Left lung (tissue), 10 donors: Measurements from ENCODE around the gene DOCK11. TPM values are rescaled to one million over a fixed set of nuclear protein-coding genes. Genes with fewer than 3 reads are reported as not detected.
"Not testable (repeated sequence)": the region's sequence is repeated elsewhere in the genome, so short reads cannot be mapped to it uniquely, and the experiment has no call there.

ENCODE experiments used
- ATAC-seq: fragments of 200-7000 bp; cut with Tn5 transposase; one replicate; pipeline ENCODE4 v1.9.1; 2020; ENCODE audit warnings: moderate library complexity
- DNase-seq, 4 donors: peaks; one replicate each; pipeline ENCODE4 v3.0.0-alpha.2; 2013 to 2020
- H3K27ac ChIP-seq, 2 donors: fragments of 200-600 bp; sonication (generic) in 1 of 2; one replicate each; pipeline versions ENCODE4 v1.5.0 to v1.8.0; 2020 to 2021
- H3K27me3 ChIP-seq, 2 donors: fragments of 200-600 bp; sonication (generic) in 1 of 2; one replicate each; pipeline versions ENCODE4 v1.5.0 to v1.8.0; 2020 to 2021
- H3K36me3 ChIP-seq, 2 donors: fragments of 200-600 bp; sonication (generic) in 1 of 2; one replicate each; pipeline versions ENCODE4 v1.5.0 to v1.8.0; 2020 to 2021
- H3K4me1 ChIP-seq, 2 donors: fragments of 200-600 bp; one replicate each; pipeline ENCODE4 v1.8.0; 2021
- H3K4me3 ChIP-seq, 2 donors: fragments of 200-600 bp; sonication (generic) in 1 of 2; one replicate each; pipeline versions ENCODE4 v1.5.0 to v1.8.0; 2020 to 2021; ENCODE audit warnings: mild to moderate bottlenecking in 1 of 2
- H3K9me3 ChIP-seq, 2 donors: fragments of 200-600 bp; sonication (generic) in 1 of 2; one replicate each; pipeline versions ENCODE4 v1.5.0 to v1.8.0; 2020 to 2021
- CTCF ChIP-seq, 2 donors: fragments of 200-600 bp; sonication (generic) in 1 of 2; IDR thresholded peaks; one replicate each; pipeline versions ENCODE4 v1.5.0 to v1.8.0; 2021; ENCODE audit warnings: antibody characterized with exemption in 2 of 2
- intact Hi-C, 2 donors: fragments of 100-400 bp; cut with DNase I; formaldehyde crosslinking; loops; one replicate each; pipeline versions ENCODE4 v1.11.2 to v1.14.2; 2022
- polyA plus RNA-seq, 6 donors: library from polyadenylated mRNA; unstranded; fragments of 120-200 nt; gene quantifications; one replicate each; pipeline ENCODE4 v1.2.1, GENCODE V29; 2013; ENCODE audit not compliant: insufficient read length in 6 of 6
- total RNA-seq, 2 donors: library from RNA; stranded (reverse); fragmentation: NEBNext Ultra II Directional; extraction: Animal tissue kit (Norgen Biotek cat#: 25700); gene quantifications; one replicate each; pipeline ENCODE4 v1.2.1, GENCODE V29; 2021
- donor health status: DM: no; HTN: yes; CAD: no.
- donor health status: DM: no; HTN: no; CAD: no.

Gene DOCK11
- total and polyA plus RNA-seq, 8 donors = 13.4 to 36.8 (median 16.9) TPM

GRCh38 chrX:118464501-118464900 lies 31.1 kb upstream of the DOCK11 start:
- no peaks in the 10 kb centered on the region for H3K36me3 ChIP-seq
- H3K27me3 ChIP-seq = no peaks in the 10 kb centered on the region
- ATAC-seq (no peak), DNase-seq (no peak)
- TF ChIP-seq CTCF (IDR thresholded peaks at IDR 0.05) = no peak
- no peaks in the 10 kb centered on the region for H3K4me1 ChIP-seq
- intact Hi-C loops = no loop called here
- H3K4me3 ChIP-seq = no peak overlapping the region
- H3K27ac ChIP-seq = no peak overlapping the region
- no peaks in the 10 kb centered on the region for H3K9me3 ChIP-seq

- Histone ChIP-seq H3K27ac (no peak overlapping the region), H3K27me3 (no peaks in the 10 kb centered on the region), H3K9me3 (peaks cover 0 to 8% of the 10 kb centered on the region in 2 donors), H3K4me1 (no peaks in the 10 kb centered on the region), H3K36me3 (no peaks in the 10 kb centered on the region), H3K4me3 (no peak overlapping the region)
- intact Hi-C loops = no loop called here
- DNase-seq = no peak
- no peak for ATAC-seq
- no peak for TF ChIP-seq CTCF (IDR thresholded peaks at IDR 0.05)
Observed at GRCh38 chrX:118468122-118468521, 27.5 kb upstream of the DOCK11 start.

GRCh38 chrX:118470721-118471347 lies 24.8 kb upstream of the DOCK11 start:
- H3K9me3 ChIP-seq, intact Hi-C loops, H3K4me1 ChIP-seq, H3K27me3 ChIP-seq, H3K36me3 ChIP-seq, DNase-seq, ATAC-seq, H3K27ac ChIP-seq, H3K4me3 ChIP-seq: not testable (repeated sequence)

- no peak for TF ChIP-seq CTCF (IDR thresholded peaks at IDR 0.05)
- no peak for ATAC-seq
- H3K27ac ChIP-seq = no peak overlapping the region
- peaks cover 0 to 8% of the 10 kb centered on the region in 2 donors for H3K9me3 ChIP-seq
- no peak overlapping the region for H3K4me3 ChIP-seq
- intact Hi-C loops = no loop called here
- no peaks in the 10 kb centered on the region for H3K36me3 ChIP-seq
- no peaks in the 10 kb centered on the region for H3K4me1 ChIP-seq
- H3K27me3 ChIP-seq = no peaks in the 10 kb centered on the region
- no peak for DNase-seq
Observed at GRCh38 chrX:118474586-118474985, 21.0 kb upstream of the DOCK11 start.

- Histone ChIP-seq H3K9me3 (peaks cover 0 to 2% of the 10 kb centered on the region in 2 donors), H3K27ac (no peak overlapping the region), H3K36me3 (no peaks in the 10 kb centered on the region), H3K4me3 (no peak overlapping the region), H3K4me1 (no peaks in the 10 kb centered on the region), H3K27me3 (no peaks in the 10 kb centered on the region)
- no peak for ATAC-seq
- intact Hi-C loops = no loop called here
- no peak for TF ChIP-seq CTCF (IDR thresholded peaks at IDR 0.05)
- no peak for DNase-seq
Observed at GRCh38 chrX:118475903-118476302, 19.7 kb upstream of the DOCK11 start.

- no peaks in the 10 kb centered on the region for H3K36me3 ChIP-seq
- H3K9me3 ChIP-seq = no peaks in the 10 kb centered on the region
- DNase-seq (no peak), ATAC-seq (no peak)
- H3K4me1 ChIP-seq = no peaks in the 10 kb centered on the region
- H3K27ac ChIP-seq = no peak overlapping the region
- TF ChIP-seq CTCF (IDR thresholded peaks at IDR 0.05) = no peak
- H3K27me3 ChIP-seq = no peaks in the 10 kb centered on the region
- intact Hi-C loops = no loop called here
- H3K4me3 ChIP-seq = no peak overlapping the region
Observed at GRCh38 chrX:118480172-118480571, 15.4 kb upstream of the DOCK11 start.

GRCh38 chrX:118482384-118482783 lies 13.2 kb upstream of the DOCK11 start:
- H3K27ac ChIP-seq, H3K27me3 ChIP-seq, intact Hi-C loops, DNase-seq, H3K9me3 ChIP-seq, ATAC-seq, H3K4me1 ChIP-seq, H3K4me3 ChIP-seq, H3K36me3 ChIP-seq: not testable (repeated sequence)
